MM.1S (cell line): ENCODE results near the gene TMEM30B.

Source experiments
- CTCF ChIP-seq: fragments of 300-600 bp; sonication (generic); IDR thresholded peaks from 2 replicates; pipeline ENCODE4 v1.5.1; 2016; ENCODE audit warnings: antibody characterized with exemption, low read length, mixed read lengths
- EZH2 ChIP-seq: fragments of 300-600 bp; sonication (generic); optimal IDR thresholded peaks from 2 replicates; pipeline ENCODE3; 2017; ENCODE audit warnings: low read depth, mild to moderate bottlenecking, antibody characterized with exemption, low read length, mixed read lengths
- EZH2phosphoT487 ChIP-seq: fragments of 300-600 bp; sonication (generic); IDR thresholded peaks from 2 replicates; pipeline ENCODE4 v1.6.1; 2018; ENCODE audit warnings: antibody characterized with exemption, low read length

GRCh38 chr14:61297581-61297980, 16.4 kb upstream of the TMEM30B start:
- TF ChIP-seq CTCF, result no peak
- no peak for TF ChIP-seq EZH2
- no peak for TF ChIP-seq EZH2phosphoT487
